Measurements from ENCODE around the gene SERPINB11. TPM values are rescaled to one million over a fixed set of nuclear protein-coding genes. Genes with fewer than 3 reads are reported as not detected.

The SERPINB11 gene
- total RNA-seq, 2 experiments from 2014 or later = not detected

DNA sequence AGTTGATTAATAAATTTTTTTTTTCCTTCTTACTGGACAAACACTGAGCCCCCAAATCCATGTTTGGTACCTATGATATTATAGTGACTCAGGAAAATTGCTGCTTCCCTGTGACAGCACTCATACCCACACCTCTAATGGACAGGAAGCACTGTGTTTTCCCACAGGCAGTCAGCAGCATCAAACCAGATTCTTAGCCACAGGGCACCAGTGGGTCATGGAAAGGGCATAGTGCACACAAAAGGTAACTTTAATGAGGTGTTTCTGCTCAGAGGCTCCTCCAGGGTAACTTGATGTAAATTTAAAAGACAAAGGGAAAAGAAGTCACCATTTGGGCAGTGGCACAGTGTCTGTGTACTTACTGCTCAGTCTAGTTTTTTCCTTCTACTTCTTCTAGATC, 34.1 kb downstream of the SERPINB11 start:
- Histone ChIP-seq H3K36me3 (ENCODE audit: insufficient read depth, low read length) (no peaks in the 10 kb centered on the region), H3K27me3 (ENCODE audit: control insufficient read depth in 1 of 2, insufficient read depth in 2 of 2, low read length in 2 of 2) (no peaks in the 10 kb centered on the region), H3K4me1 (ENCODE audit: insufficient read depth, low read length) (no peaks in the 10 kb centered on the region), H3K9me3 (ENCODE audit: control insufficient read depth in 1 of 2, insufficient read depth in 1 of 2, low read length in 2 of 2) (no peaks in the 10 kb centered on the region), H3K27ac (ENCODE audit: low read depth in 1 of 2, low read length in 2 of 2) (no peak overlapping the region), H3K4me3 (ENCODE audit: low read length) (no peak overlapping the region)
- ChIA-PET CTCF (no interaction called here), POLR2A (no interaction called here)
- Mint-ChIP-seq H3K9me3 (no peaks in the 10 kb centered on the region), H3K36me3 (ENCODE audit: low read depth) (no peaks in the 10 kb centered on the region), H3K27ac (no peak overlapping the region), H3K4me3 (no peak overlapping the region), H3K4me1 (ENCODE audit: low read depth) (no peaks in the 10 kb centered on the region), H3K27me3 (no peaks in the 10 kb centered on the region)
- TF ChIP-seq, protein P1, sequence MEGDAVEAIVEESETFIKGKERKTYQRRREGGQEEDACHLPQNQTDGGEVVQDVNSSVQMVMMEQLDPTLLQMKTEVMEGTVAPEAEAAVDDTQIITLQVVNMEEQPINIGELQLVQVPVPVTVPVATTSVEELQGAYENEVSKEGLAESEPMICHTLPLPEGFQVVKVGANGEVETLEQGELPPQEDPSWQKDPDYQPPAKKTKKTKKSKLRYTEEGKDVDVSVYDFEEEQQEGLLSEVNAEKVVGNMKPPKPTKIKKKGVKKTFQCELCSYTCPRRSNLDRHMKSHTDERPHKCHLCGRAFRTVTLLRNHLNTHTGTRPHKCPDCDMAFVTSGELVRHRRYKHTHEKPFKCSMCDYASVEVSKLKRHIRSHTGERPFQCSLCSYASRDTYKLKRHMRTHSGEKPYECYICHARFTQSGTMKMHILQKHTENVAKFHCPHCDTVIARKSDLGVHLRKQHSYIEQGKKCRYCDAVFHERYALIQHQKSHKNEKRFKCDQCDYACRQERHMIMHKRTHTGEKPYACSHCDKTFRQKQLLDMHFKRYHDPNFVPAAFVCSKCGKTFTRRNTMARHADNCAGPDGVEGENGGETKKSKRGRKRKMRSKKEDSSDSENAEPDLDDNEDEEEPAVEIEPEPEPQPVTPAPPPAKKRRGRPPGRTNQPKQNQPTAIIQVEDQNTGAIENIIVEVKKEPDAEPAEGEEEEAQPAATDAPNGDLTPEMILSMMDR (IDR thresholded peaks at IDR 0.05) = no peak
- ATAC-seq (ENCODE audit: poor library complexity) (no peak), DNase-seq (no peak)
- intact Hi-C loops (cut with DNase I, micrococcal nuclease) = no loop called here

- Histone ChIP-seq H3K27ac (ENCODE audit: low read depth in 1 of 2, low read length in 2 of 2) (no peak overlapping the region), H3K4me3 (ENCODE audit: low read length) (no peak overlapping the region), H3K9me3 (ENCODE audit: control insufficient read depth in 1 of 2, insufficient read depth in 1 of 2, low read length in 2 of 2) (no peaks in the 10 kb centered on the region), H3K4me1 (ENCODE audit: insufficient read depth, low read length) (no peaks in the 10 kb centered on the region), H3K36me3 (ENCODE audit: insufficient read depth, low read length) (no peaks in the 10 kb centered on the region), H3K27me3 (ENCODE audit: control insufficient read depth in 1 of 2, insufficient read depth in 2 of 2, low read length in 2 of 2) (peaks cover 0 to 4% of the 10 kb centered on the region in 2 experiments)
- H3K9me3 Mint-ChIP-seq = peaks cover 3% of the 10 kb centered on the region
- ChIA-PET POLR2A (no interaction called here), CTCF (interaction anchor here (0.7 kb wide), 1 partner anchor 251 kb away, joined by 3 read pairs; no protein-coding TSS in a partner anchor)
- ATAC-seq (ENCODE audit: poor library complexity) = no peak
- no peak for DNase-seq
- intact Hi-C loops (cut with DNase I, micrococcal nuclease) = no loop called here
- no peaks in the 10 kb centered on the region for H3K27me3 Mint-ChIP-seq
- H3K4me3 Mint-ChIP-seq = no peak overlapping the region
- no peaks in the 10 kb centered on the region for H3K36me3 Mint-ChIP-seq (ENCODE audit: low read depth)
- TF ChIP-seq, protein P1 (IDR thresholded peaks at IDR 0.05) = no peak
- no peaks in the 10 kb centered on the region for H3K4me1 Mint-ChIP-seq (ENCODE audit: low read depth)
- H3K27ac Mint-ChIP-seq = no peak overlapping the region
These were observed 39.0 kb downstream of the SERPINB11 start for GRCh38 chr18:63741769-63742168.

- Histone ChIP-seq H3K4me3 (ENCODE audit: low read length) (no peak overlapping the region), H3K27me3 (ENCODE audit: control insufficient read depth in 1 of 2, insufficient read depth in 2 of 2, low read length in 2 of 2) (peaks cover 0 to 4% of the 10 kb centered on the region in 2 experiments), H3K27ac (ENCODE audit: low read depth in 1 of 2, low read length in 2 of 2) (no peak overlapping the region), H3K36me3 (ENCODE audit: insufficient read depth, low read length) (no peaks in the 10 kb centered on the region), H3K9me3 (ENCODE audit: control insufficient read depth in 1 of 2, insufficient read depth in 1 of 2, low read length in 2 of 2) (no peaks in the 10 kb centered on the region), H3K4me1 (ENCODE audit: insufficient read depth, low read length) (no peaks in the 10 kb centered on the region)
- ATAC-seq (ENCODE audit: poor library complexity) (no peak), DNase-seq (no peak)
- Mint-ChIP-seq H3K36me3 (ENCODE audit: low read depth) (no peaks in the 10 kb centered on the region), H3K27ac (no peak overlapping the region), H3K4me3 (no peak overlapping the region), H3K4me1 (ENCODE audit: low read depth) (no peaks in the 10 kb centered on the region), H3K9me3 (peaks cover 6% of the 10 kb centered on the region), H3K27me3 (no peaks in the 10 kb centered on the region)
- intact Hi-C loops (cut with DNase I, micrococcal nuclease) = no loop called here
- ChIA-PET POLR2A (no interaction called here), CTCF (no interaction called here)
- TF ChIP-seq, protein P1 (IDR thresholded peaks at IDR 0.05) = no peak
These were observed 44.2 kb downstream of the SERPINB11 start for GRCh38 chr18:63747006-63747405.

All from CD4-positive, alpha-beta T cell (primary cell).